PC-9 (cell line): ENCODE results near the gene JPT1.

Source experiments
- CTCF ChIP-seq: fragments of 200-600 bp; sonication (generic); conservative IDR thresholded peaks from 2 replicates; pipeline ENCODE4 v1.6.1; 2017; ENCODE audit warnings: mixed run types, antibody characterized with exemption, mild to moderate bottlenecking, moderate library complexity
- EZH2 ChIP-seq: fragments of 200-600 bp; sonication (generic); IDR thresholded peaks from 2 replicates; pipeline ENCODE4 v1.8.0; 2017; ENCODE audit warnings: antibody characterized with exemption, low read depth

DNA sequence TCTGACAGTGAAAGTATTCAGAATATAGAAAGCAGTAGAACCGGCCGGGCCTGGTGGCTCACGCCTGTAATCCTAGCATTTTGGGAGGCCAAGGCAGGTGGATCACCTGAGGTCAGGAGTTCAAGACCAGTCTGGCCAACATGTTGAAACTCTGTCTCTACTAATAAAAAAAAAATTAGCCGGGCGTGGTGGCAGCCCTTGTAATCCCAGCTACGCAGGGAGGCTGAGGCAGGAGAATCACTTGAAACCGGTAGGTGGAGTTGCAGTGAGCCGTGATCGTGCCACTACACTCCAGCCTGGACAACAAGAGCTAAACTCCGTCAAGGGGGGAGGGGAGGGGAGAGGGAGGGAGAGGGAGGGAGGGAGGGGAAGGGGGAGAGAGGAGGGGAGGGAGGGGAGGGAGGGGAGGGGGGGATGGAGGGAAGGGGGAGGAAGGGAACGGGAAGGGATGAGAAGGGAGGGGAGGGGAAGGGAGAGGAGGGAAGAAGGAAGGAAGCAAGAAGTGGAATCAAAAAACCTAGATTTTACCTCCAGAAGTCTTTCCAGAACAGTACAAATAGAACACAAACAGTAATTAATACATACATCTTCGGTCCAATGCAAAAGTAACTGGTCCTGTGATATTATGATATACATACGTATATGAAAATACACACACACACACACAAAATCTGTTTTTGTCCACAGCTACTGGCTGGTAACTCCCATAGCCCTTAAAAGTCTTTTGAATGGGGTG is 11.9 kb downstream of the JPT1 start:
- TF ChIP-seq CTCF (no peak), EZH2 (no peak)
